KOPT-K1 (cell line): ENCODE results near the gene SLC7A1.
"Not testable (repeated sequence)": the region's sequence is repeated elsewhere in the genome, so short reads cannot be mapped to it uniquely, and the experiment has no call there.

Experiments
- H3K27ac ChIP-seq: fragments of 200-600 bp; sonication (generic); 2 replicates; pipeline ENCODE4 v1.5.1; 2016; ENCODE audit warnings: antibody characterized with exemption, mild to moderate bottlenecking, low read depth, low read length; ENCODE audit not compliant: poor library complexity, severe bottlenecking
- H3K36me3 ChIP-seq: fragments of 200-600 bp; sonication (generic); 2 replicates; pipeline ENCODE4 v1.5.1; 2017; ENCODE audit warnings: antibody characterized with exemption, mild to moderate bottlenecking, low read length, moderate library complexity; ENCODE audit not compliant: insufficient read depth
- H3K9me3 ChIP-seq: fragments of 200-600 bp; sonication (generic); 2 replicates; pipeline ENCODE4 v1.5.1; 2017; ENCODE audit warnings: antibody characterized with exemption, low read length, mild to moderate bottlenecking; ENCODE audit not compliant: insufficient read depth, poor library complexity, severe bottlenecking

Gene SLC7A1

GRCh38 chr13:29595380-29596063 is at the start of gene SLC7A1:
SLC7A1 (minus strand) TSS chr13:29595688; CDS start chr13:29536188, 59,500 bp downstream.
- H3K27ac ChIP-seq = peak within 1 kb of the TSS; percentile 84
- no peaks in the 10 kb centered on the region for H3K9me3 ChIP-seq
- peaks cover 15% of the 10 kb centered on the region; the same call in 1 of the 2 replicates for H3K36me3 ChIP-seq

- Histone ChIP-seq H3K27ac (no peak overlapping the region), H3K36me3 (no peaks in the 10 kb centered on the region)
Measured at GRCh38 chr13:29640665-29641064, 45.2 kb upstream of the SLC7A1 start.

DNA sequence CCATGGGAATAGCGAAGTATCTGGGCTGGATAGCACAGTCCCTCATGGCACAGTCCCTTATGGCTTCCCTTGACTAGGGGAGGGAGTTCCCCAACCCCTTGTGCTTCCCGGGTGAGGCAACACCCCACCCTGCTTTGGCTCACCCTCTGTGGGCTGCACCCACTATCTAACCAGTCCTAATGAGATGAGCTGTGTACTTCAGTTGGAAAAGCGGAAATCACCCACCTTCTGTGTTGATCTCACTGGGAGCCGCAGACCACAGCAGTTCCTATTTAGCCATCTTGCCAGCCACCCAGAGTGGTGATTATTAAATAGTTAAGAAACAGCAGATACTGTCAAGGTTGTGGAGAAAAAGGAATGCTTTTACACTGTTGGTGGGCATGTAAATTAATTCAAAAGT is 41.3 kb upstream of the SLC7A1 start:
- H3K9me3 ChIP-seq, H3K36me3 ChIP-seq, H3K27ac ChIP-seq: not testable (repeated sequence)

More at GRCh38 chr13:29640665-29641064, 45.2 kb upstream of the SLC7A1 start:
- no peaks in the 10 kb centered on the region for H3K9me3 ChIP-seq

DNA sequence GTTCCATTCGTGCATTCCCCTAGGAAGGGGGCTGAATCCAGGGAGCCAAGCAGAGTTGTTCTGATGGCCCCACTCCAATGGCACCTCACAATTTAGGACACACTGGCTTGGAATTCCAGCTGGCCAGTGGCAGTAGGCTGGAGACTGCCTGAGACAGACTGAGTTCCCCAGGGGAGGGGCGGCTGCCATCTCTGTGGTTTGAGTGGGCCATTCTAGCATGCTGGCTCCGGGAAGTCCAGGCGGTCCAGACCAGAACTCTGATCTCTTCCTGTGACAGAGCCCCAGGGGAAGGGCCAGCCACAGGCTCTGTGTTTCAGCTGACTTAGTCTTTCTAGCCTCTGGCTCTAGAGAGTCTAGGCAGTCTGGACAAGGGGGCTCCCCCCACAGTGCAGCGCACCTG is 29.5 kb upstream of the SLC7A1 start:
- Histone ChIP-seq H3K9me3 (peaks cover 9% of the 10 kb centered on the region), H3K27ac (no peak overlapping the region), H3K36me3 (no peaks in the 10 kb centered on the region)

DNA sequence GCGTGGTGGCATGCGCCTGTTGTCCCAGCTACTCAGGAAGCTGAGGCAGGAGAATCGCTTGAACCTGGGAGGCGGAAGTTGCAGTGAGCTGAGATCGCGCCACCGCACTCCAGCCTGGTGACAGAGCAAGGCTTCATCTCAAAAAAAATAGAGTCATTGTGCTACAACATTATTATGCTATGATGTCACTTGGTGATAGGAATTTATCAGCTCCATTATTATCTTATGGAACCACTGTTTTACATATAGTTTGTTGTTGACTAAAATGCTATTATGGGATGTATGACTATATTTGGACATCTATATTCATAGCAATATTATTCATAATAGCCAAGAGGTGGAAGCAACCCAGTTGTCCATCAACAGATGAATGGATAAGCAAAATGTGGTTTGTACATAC is 26.4 kb upstream of the SLC7A1 start:
- Histone ChIP-seq H3K36me3 (no peaks in the 10 kb centered on the region), H3K9me3 (peaks cover 9% of the 10 kb centered on the region), H3K27ac (no peak overlapping the region)

DNA sequence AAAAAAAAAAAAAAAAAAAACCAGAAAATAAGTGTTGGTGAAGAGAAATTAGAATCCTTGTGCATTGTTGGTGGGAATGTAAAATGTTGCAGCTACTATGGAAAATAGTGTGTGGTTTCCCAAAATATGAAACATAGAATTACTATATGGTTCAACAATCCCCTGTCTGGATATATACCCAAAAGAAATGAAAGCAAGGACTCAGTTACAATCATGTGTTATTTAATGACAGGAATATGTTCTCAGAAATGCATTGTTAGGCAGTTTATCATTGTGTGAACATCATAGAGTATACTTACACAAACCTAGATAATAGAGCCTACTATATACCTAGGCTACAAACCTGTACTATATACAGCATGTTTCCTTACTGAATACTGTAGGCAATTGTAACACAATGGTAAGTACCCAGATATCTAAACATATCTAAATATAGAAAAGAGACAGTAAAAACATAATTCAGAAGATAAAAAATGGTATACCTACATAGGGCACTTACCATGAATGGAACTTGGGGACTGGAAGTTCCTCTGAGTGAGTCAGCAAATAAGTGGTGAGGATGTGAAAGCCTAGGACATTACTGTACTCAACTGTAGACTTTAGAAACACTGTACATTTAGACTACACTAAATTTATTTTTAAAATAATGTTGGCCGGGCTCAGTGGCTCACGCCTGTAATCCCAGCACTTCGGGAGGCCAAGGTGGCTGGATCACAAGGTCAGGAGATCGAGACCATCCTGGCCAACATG is 25.7 kb upstream of the SLC7A1 start:
- Histone ChIP-seq H3K36me3 (no peaks in the 10 kb centered on the region), H3K9me3 (peaks cover 9% of the 10 kb centered on the region), H3K27ac (no peak overlapping the region)

DNA sequence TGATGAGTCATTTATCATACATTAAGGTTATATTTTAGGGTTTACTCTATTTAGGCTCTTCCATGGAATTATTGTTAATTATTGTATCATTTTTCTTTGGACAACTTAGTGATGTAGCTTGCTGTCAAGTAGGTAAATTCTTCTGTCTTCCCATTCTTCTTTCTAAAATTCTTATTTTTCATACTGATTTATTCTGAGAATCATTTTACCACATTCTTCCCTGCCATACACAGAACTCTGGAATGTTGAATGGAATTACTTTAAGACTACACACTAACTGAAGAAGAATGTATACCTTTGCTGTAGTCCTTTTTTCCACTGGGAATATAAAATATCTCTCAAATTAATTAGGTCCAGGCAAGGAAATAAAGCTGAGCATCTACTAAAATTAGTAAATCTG is 24.5 kb upstream of the SLC7A1 start:
- no peaks in the 10 kb centered on the region for H3K36me3 ChIP-seq
- H3K27ac ChIP-seq = no peak overlapping the region
- peaks cover 9% of the 10 kb centered on the region for H3K9me3 ChIP-seq

DNA sequence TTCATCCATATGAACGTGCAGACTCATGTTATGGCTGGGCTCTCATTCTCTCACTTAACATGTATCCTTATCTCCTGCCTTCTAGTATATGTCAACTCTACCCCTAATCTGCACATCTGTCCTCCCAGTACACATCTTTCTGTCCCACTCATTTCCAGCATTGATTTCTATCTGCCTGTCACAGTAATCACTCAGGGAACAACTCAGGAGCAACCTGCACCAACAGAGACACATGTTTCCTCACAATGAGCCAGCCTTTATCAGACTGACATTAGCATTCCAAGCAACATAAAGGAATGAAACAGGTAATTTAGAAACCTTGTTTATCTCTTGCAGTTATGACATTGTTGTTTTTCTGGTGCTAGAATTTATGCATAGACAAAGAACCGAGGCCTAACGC is 17.6 kb upstream of the SLC7A1 start:
- no peaks in the 10 kb centered on the region for H3K36me3 ChIP-seq
- H3K27ac ChIP-seq = no peak overlapping the region
- H3K9me3 ChIP-seq = peaks cover 5% of the 10 kb centered on the region

GRCh38 chr13:29607465-29607864 is 12.0 kb upstream of the SLC7A1 start:
- no peaks in the 10 kb centered on the region for H3K9me3 ChIP-seq
- no peak overlapping the region for H3K27ac ChIP-seq
- H3K36me3 ChIP-seq = no peaks in the 10 kb centered on the region

DNA sequence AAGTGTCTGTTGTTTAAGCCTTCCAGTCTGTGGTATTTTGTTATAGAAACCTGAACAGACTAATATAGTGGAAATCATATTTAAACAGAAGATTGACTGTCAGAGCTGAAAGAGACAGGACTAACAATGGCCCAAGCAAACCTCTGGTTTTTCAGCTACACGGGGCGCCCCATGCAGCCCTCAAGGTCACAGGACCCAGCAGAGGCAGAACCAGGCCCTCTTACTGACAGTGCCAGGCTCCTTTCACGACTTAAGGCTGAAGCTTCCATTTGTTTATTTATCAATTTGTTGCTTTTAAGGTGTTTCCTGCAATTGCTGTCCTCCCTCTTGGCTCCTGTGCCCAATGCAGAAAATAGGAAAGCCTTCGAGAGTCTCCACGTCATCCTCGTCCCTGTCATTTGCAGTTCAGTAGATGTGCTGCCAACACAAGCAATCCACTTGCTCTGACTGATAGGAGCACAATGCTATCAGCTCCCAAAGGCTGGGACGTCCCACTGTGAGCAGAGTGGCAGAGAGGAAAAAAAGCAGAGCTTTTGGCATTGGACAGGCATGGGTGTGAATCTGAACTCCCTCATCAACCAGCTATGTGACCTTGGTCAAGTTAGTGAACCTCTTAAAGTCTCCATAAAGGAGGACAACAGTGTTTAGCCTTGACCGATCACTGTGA is 10.5 kb upstream of the SLC7A1 start:
- Histone ChIP-seq H3K36me3 (no peaks in the 10 kb centered on the region), H3K27ac (no peak overlapping the region), H3K9me3 (no peaks in the 10 kb centered on the region)

GRCh38 chr13:29598321-29598720 is 2.8 kb upstream of the SLC7A1 start:
- H3K27ac ChIP-seq = no peak overlapping the region
- H3K9me3 ChIP-seq = no peaks in the 10 kb centered on the region
- no peaks in the 10 kb centered on the region for H3K36me3 ChIP-seq

DNA sequence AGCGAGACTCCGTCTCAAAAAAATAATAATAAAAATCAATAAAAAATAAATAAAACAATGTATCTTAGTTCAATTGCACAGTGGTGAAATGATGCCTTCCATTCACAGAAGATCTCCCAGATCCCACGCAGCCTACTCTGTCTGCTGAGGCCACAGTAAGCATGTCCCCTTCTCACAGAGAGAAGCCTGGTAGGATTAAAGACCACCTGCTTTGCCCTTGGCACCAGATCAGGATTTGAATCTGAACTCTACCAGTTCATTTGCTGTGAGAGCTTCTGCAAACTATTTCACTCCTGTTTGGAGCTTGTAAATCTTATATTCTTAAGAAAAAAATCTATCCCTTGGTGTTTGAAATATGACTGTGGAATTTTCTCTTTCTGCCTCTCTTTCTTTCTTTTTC is 2.2 kb upstream of the SLC7A1 start:
- H3K36me3 ChIP-seq = peaks cover 4% of the 10 kb centered on the region; the same call in 1 of the 2 replicates
- no peak overlapping the region for H3K27ac ChIP-seq
- H3K9me3 ChIP-seq = no peaks in the 10 kb centered on the region

- Histone ChIP-seq H3K27ac (no peak overlapping the region), H3K36me3 (peaks cover 4% of the 10 kb centered on the region; the same call in 1 of the 2 replicates), H3K9me3 (no peaks in the 10 kb centered on the region)
Measured at GRCh38 chr13:29597246-29597645, 1.8 kb upstream of the SLC7A1 start.

DNA sequence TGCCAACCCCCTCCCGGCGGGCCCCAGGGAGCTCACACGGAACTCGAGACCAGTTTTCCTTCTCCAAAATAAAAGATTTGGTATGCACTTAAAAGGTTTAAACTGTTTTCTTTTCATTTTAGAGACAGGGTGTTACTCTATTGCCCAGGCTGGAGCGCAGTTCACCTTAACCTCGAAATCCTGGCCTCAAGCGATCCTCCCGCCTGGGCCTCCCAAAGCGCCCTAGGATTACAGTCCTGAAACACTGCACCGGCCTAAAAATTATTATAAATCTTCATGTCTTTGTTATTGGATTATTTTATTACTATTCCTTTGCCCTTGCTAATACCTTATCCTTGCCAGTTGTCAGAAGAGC is 553 bp upstream of the SLC7A1 start:
- Histone ChIP-seq H3K9me3 (no peaks in the 10 kb centered on the region), H3K27ac (peak overlapping the region; percentile 55), H3K36me3 (peaks cover 14% of the 10 kb centered on the region; the same call in 1 of the 2 replicates)

DNA sequence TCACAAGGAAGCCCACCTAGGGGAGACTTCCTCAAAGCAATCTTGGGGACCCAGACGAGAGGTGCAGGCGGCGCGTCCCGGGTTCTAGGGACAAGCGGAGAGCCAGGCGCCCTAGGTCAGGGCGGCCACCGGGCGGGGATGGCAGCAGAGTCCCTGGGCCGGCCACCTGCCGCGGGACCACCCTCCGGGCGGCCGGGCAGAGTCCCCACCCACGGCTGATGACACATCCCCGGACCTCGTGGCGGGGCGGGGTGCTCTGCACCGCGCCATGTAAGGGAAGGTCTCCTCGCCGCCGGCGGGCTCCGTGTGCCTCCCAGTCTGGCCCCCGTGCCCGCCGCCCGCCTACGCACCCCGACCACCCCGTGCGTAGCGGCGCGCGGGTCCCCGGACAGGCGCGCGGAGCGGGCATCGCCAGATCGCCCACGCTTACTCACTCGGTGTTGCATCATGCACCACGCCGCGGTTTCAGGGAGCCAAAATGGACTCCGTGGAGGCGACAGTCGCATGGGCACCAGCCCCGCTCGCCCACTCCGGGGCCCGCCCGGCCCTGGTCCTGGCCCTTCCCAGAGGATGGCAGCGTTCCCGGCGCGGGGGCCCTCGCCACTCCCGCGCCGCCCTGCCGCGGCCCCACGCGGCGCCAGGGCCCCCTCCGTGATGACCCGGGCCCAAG is 643 bp downstream of the SLC7A1 start:
- peak overlapping the region; percentile 84 for H3K27ac ChIP-seq
- peaks cover 21% of the 10 kb centered on the region; the same call in 1 of the 2 replicates for H3K36me3 ChIP-seq
- no peaks in the 10 kb centered on the region for H3K9me3 ChIP-seq
